ENCODE results near the gene PLA2G2F. TPM values are rescaled to one million over a fixed set of nuclear protein-coding genes. Genes with fewer than 3 reads are reported as not detected.

Gene PLA2G2F
- total RNA-seq, 1 experiment from 2014 or later = not detected

Other genes with a start within 250 kb of the PLA2G2F start
- gene PLA2G2E, start 215.7 kb upstream of the PLA2G2F start, total RNA-seq (2014; rRNA removed; shearing (Covaris generic)) = not detected in 2 replicates
- gene PLA2G2A, start 159.7 kb upstream of the PLA2G2F start, total RNA-seq (2014; rRNA removed; shearing (Covaris generic)) = not detected in 2 replicates
- not detected in 2 replicates for gene PLA2G5, start 69.1 kb upstream of the PLA2G2F start, total RNA-seq (2014; rRNA removed; shearing (Covaris generic))
- not detected in 2 replicates for gene PLA2G2D, start 19.8 kb upstream of the PLA2G2F start, total RNA-seq (2014; rRNA removed; shearing (Covaris generic))
- gene UBXN10, start 46.8 kb downstream of the PLA2G2F start, total RNA-seq (2014; rRNA removed; shearing (Covaris generic)) = not detected in 2 replicates
- gene PLA2G2C, start 47.2 kb downstream of the PLA2G2F start, total RNA-seq (2014; rRNA removed; shearing (Covaris generic)) = not detected in 2 replicates
- gene VWA5B1, start 151.6 kb downstream of the PLA2G2F start, total RNA-seq (2014; rRNA removed; shearing (Covaris generic)) = not detected in 2 replicates

All from NCI-H460 (cell line).